Ovary (tissue), 9 donors: ENCODE data around the gene PCSK9. TPM values are rescaled to one million over a fixed set of nuclear protein-coding genes. Genes with fewer than 3 reads are reported as not detected.

ENCODE experiments used
- DNase-seq, 5 donors: peaks; one replicate each; pipeline ENCODE4 v3.0.0-alpha.2; 2019 to 2020
- H3K27ac ChIP-seq, 2 donors: fragments of 200-600 bp; one replicate each; pipeline versions ENCODE4 v1.5.1 to v1.8.0; 2019 to 2022
- H3K27me3 ChIP-seq: fragments of 200-600 bp; one replicate; pipeline ENCODE4 v1.8.0; 2022
- H3K36me3 ChIP-seq: fragments of 200-600 bp; sonication (generic); one replicate; pipeline ENCODE4 v1.5.1; 2019
- H3K4me1 ChIP-seq: one replicate; pipeline ENCODE4 v1.8.1; 2013; ENCODE audit warnings: mild to moderate bottlenecking, moderate library complexity; ENCODE audit not compliant: insufficient read depth
- H3K4me3 ChIP-seq: fragments of 200-600 bp; sonication (generic); one replicate; pipeline ENCODE4 v1.5.1; 2017
- H3K9me3 ChIP-seq, 2 donors: fragments of 200-600 bp in 1 of 2; sonication (generic) in 1 of 2; one replicate each; pipeline versions ENCODE4 v1.5.1 to v1.8.1; 2013 to 2019; ENCODE audit warnings: mild to moderate bottlenecking in 1 of 2, moderate library complexity in 1 of 2
- EP300 ChIP-seq: sonication (generic); formaldehyde crosslinking; IDR thresholded peaks from one replicate; pipeline ENCODE4 v1.6.1; 2017; ENCODE audit warnings: antibody characterized with exemption
- POLR2A ChIP-seq: fragments of 450-650 bp; IDR thresholded peaks from one replicate; pipeline ENCODE4 v1.6.1; 2017; ENCODE audit warnings: antibody characterized with exemption, mild to moderate bottlenecking, moderate library complexity
- WGBS, 3 donors: extraction: QIAGEN DNeasy Blood & Tissue Kit in 1 of 3; methylation state at CpG; one replicate each; pipeline versions ENCODE4 v1.1.5 to v1.1.7; 2013 to 2017; 5-methylcytosine and 5-hydroxymethylcytosine counted together
- intact Hi-C, 4 donors: fragments of 100-400 bp; cut with DNase I; formaldehyde crosslinking; loops; one replicate each; pipeline versions ENCODE4 v1.11.0 to v1.15.1; 2022 to 2023
- polyA plus RNA-seq, 2 donors: library from polyadenylated mRNA; stranded (reverse); fragments of 200-250 nt in 1 of 2; fragments of 350-450 nt in 1 of 2; fragmentation: Illumina TruSeq in 1 of 2; extraction: RNeasy Lipid Tissue Mini Kit (QIAGEN cat#74804) in 1 of 2; gene quantifications; one replicate each; pipeline ENCODE4 v1.2.3, GENCODE V29; 2013 to 2014
- total RNA-seq, 7 donors: library from RNA; depleted of rRNA in 2 of 7; stranded (reverse); fragments of >200 nt in 2 of 7; fragmentation: NEBNext Ultra II Directional in 3 of 7; extraction: Animal tissue kit (Norgen Biotek cat#: 25700) in 3 of 7; gene quantifications; one replicate each; pipeline versions ENCODE4 v1.1.0 to v1.2.4, GENCODE V29; 2016 to 2023
- TF ChIP-seq, protein P1 (sequence below), 3 donors: fragments of 450-650 bp in 2 of 3; fragments of 200-600 bp in 1 of 3; IDR thresholded peaks; one replicate each; pipeline versions ENCODE4 v1.5.1 to v1.8.0; 2016 to 2022; ENCODE audit warnings: antibody characterized with exemption in 3 of 3, mild to moderate bottlenecking in 1 of 3
- donor health status: DM: no; HTN: no; CAD: no; lungs with moderate emphysema.
- donor health status: DM: no; HTN: no; CAD: no.
- donor health status: Bipolar disorder and iron deficiency.
- donor health status: DM: yes; HTN: yes; CAD: no.
- donor health status: DM: no; HTN: no; CAD: no.
- donor health status: DM: yes; HTN: yes; CAD: no.

Gene PCSK9
- total and polyA plus RNA-seq, 9 donors, result 0.01 to 0.52 (median 0.30) TPM; not detected in 5

DNA sequence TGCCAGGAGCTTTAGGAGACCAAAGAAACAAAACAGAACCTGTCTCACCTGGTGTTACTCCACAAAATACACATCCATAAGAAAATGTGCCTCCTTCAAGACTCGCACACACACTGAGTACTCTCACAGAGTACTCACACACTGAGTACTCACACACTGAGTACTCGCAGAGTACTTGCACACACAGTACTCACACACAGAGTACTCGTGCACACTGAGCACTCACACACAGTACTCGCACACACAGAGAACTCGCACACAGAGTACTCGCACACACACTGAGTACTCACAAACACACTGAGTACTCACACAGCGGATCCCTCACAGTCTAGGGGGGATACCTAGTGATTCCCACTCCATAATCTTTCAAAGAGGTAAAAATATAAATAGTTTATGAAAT is 40.3 kb downstream of the PCSK9 start:
- H3K4me1 ChIP-seq, result peaks cover 2% of the 10 kb centered on the region
- DNase-seq, result no peak
- H3K27ac ChIP-seq, result no peak overlapping the region
- no peaks in the 10 kb centered on the region for H3K9me3 ChIP-seq
- TF ChIP-seq POLR2A (no peak), EP300 (no peak)
- TF ChIP-seq, protein P1, sequence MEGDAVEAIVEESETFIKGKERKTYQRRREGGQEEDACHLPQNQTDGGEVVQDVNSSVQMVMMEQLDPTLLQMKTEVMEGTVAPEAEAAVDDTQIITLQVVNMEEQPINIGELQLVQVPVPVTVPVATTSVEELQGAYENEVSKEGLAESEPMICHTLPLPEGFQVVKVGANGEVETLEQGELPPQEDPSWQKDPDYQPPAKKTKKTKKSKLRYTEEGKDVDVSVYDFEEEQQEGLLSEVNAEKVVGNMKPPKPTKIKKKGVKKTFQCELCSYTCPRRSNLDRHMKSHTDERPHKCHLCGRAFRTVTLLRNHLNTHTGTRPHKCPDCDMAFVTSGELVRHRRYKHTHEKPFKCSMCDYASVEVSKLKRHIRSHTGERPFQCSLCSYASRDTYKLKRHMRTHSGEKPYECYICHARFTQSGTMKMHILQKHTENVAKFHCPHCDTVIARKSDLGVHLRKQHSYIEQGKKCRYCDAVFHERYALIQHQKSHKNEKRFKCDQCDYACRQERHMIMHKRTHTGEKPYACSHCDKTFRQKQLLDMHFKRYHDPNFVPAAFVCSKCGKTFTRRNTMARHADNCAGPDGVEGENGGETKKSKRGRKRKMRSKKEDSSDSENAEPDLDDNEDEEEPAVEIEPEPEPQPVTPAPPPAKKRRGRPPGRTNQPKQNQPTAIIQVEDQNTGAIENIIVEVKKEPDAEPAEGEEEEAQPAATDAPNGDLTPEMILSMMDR (IDR thresholded peaks at IDR 0.05), result no peak
- 94 to 97% (median 95%) methylated on average over 7 of the region's 7 CpGs for WGBS, 3 donors
- no peaks in the 10 kb centered on the region for H3K36me3 ChIP-seq
- H3K27me3 ChIP-seq, result no peaks in the 10 kb centered on the region
- intact Hi-C loops, result no loop called here
- no peak overlapping the region for H3K4me3 ChIP-seq

DNA sequence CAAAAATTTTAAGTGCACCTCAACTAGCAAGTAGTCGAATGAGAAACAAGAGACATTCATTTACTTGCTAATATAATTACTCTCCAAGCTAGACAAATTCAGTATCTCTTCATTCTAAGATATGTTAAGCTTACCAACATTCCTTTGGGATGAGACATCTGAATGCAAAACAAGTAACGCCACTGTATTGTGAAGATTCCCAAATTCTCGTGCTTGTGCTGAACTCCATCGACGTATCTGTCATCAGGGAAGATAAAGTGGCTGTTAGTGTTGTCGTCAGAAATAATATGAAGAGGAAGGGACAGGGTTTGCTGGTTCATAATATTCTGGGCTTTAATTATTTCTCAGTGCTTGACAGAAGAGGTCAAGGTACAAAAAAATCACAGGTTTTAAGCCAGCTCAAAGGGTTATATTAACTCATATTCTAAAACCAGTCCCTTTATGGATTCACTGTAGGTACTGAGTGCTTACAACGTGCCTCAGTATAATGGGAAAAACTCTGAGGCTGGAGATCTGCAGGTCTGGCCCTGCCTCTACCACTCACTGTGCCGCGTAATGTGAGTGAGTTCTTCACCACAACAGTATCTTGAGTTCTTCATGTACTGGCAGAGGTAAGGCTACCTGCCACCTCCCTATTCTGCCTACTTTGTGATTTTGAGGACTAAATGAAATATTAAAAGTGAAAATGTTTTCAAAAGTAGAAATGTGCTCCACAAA is 42.0 kb downstream of the PCSK9 start:
- Histone ChIP-seq H3K27me3 (no peaks in the 10 kb centered on the region), H3K4me1 (peaks cover 2% of the 10 kb centered on the region), H3K27ac (no peak overlapping the region), H3K9me3 (no peaks in the 10 kb centered on the region), H3K36me3 (no peaks in the 10 kb centered on the region), H3K4me3 (no peak overlapping the region)
- TF ChIP-seq, protein P1 (IDR thresholded peaks at IDR 0.05), result no peak
- TF ChIP-seq POLR2A, result no peak
- TF ChIP-seq EP300, result no peak
- intact Hi-C loops, result no loop called here
- WGBS, 3 donors, result 24 to 34% (median 27%) methylated on average over 9 of the region's 9 CpGs
- no peak for DNase-seq

DNA sequence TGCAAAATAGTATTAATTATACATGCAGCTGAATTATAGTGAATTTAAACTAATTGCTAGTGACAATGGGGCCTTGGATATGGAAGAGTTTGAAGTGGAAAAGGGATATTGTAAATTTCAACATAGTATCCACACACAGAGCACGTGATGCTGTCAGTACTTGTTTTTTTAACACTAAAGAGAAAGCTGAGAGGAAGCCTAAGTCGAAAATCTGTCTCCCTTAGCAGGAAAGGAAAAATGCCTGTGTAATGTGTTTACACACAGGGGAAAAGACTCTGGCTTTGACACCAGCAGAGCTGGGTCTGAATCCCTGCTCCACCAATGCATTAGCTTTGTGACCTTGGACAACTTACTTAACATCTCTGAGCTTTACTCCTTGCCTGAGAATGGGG is 42.6 kb downstream of the PCSK9 start:
- H3K9me3 ChIP-seq, result no peaks in the 10 kb centered on the region
- H3K36me3 ChIP-seq, result no peaks in the 10 kb centered on the region
- intact Hi-C loops, result no loop called here
- peaks cover 2% of the 10 kb centered on the region for H3K4me1 ChIP-seq
- H3K27ac ChIP-seq, result no peak overlapping the region
- no peak for DNase-seq
- 9 to 23% (median 19%) methylated on average over 2 of the region's 2 CpGs for WGBS, 3 donors
- TF ChIP-seq, protein P1 (IDR thresholded peaks at IDR 0.05), result no peak
- no peak for TF ChIP-seq POLR2A
- TF ChIP-seq EP300, result no peak
- H3K27me3 ChIP-seq, result no peaks in the 10 kb centered on the region
- no peak overlapping the region for H3K4me3 ChIP-seq

DNA sequence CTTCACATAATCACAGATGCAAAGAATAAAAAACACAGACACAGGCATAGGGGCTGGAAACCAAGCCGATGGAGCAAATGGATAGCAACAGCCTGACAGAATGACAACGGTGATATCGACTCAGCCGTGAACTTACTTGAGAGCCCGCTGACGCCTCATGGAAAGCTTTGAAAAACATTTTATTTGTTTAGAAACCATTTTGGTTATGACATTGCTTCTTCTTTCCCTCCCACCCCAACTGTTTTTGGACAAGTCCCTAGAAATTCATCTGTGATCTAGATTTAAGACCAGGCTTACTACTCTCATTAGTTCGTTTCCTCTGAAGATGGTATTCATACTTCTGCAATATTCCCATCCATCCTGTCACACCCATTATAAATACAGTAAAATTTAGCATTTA is 44.9 kb downstream of the PCSK9 start:
- Histone ChIP-seq H3K4me1 (peaks cover 2% of the 10 kb centered on the region), H3K27ac (no peak overlapping the region), H3K4me3 (no peak overlapping the region), H3K36me3 (no peaks in the 10 kb centered on the region), H3K27me3 (no peaks in the 10 kb centered on the region), H3K9me3 (no peaks in the 10 kb centered on the region)
- TF ChIP-seq POLR2A (no peak), EP300 (no peak)
- TF ChIP-seq, protein P1 (IDR thresholded peaks at IDR 0.05), result no peak
- no peak for DNase-seq
- WGBS, 3 donors, result 92 to 96% (median 96%) methylated on average over 7 of the region's 7 CpGs
- intact Hi-C loops, result no loop called here
